GM19467 (cell line): ENCODE data around the gene DNAL4.
"Not testable (repeated sequence)": the region's sequence is repeated elsewhere in the genome, so short reads cannot be mapped to it uniquely, and the experiment has no call there.

ENCODE experiments used
- ATAC-seq: cut with Tn5 transposase; IDR thresholded peaks from one replicate; pipeline ENCODE4 v1.9.1; 2021; ENCODE audit warnings: mild to moderate bottlenecking, moderate library complexity; ENCODE audit not compliant: unreplicated experiment

DNAL4 gene

DNA sequence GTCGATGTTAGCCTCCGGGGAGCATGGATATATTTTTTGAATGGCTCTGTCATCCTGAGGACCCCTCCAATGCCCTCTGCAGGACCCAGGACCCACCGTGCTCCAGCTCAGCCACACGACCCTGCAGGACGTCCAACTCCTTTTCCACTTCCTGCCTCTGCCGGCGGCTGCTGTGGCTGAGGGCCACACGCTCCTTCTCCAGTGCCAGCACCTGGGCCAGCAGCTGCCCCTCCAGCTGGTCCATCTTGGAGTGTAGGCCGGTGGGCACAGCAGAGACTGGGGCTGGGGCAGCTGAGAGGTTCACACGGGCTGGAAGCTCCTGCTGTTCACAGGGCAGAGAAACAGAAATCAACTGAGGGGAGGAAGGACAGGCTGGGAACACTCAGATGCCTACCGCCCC, 34.2 kb upstream of the DNAL4 start:
- no peak for ATAC-seq

DNA sequence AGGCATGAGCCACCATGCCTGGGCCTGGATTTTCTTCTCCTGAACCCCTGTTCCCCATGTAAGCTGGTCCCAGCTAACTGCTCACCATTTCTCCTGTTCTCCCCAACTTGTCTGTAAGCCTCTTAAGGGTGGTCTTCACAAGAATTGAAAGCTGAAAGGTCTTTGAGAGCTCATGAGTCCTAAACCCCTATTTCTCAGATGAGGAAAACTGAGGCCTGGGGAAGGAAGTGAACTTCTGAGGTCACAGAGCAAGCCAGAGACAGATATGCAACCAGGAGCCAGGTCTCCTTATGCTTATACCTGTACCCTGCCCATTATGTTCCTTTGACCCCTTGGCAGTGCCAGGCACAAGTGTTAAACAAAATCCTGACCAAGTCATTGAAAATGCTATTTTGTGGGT, 33.6 kb upstream of the DNAL4 start:
- no peak for ATAC-seq

- ATAC-seq, result no peak
Observed at GRCh38 chr22:38826801-38827200, 32.9 kb upstream of the DNAL4 start.

DNA sequence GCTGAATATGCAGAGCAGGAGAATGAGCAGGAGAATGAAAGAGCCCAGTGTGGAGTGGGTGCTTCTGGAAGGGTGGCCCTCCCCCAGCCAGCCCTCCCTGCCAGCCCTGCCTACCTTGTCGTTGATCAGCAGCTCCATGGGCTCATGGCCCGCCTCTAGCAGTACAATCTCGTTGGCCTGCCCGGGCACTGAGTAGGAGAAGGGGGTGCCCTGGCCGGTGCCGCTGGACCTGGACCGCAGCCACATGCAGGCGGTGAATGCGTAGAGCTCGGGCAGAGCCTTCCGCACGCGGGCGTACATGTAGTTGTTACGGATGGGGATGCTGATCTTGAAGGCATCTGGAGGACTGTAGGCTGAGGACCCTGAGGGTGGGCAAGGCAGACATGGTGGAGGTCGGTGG, 32.4 kb upstream of the DNAL4 start:
- ATAC-seq, result no peak

- ATAC-seq, result no peak
Observed at GRCh38 chr22:38824585-38824984, 30.6 kb upstream of the DNAL4 start.

- ATAC-seq, result no peak
Observed at GRCh38 chr22:38823637-38824036, 29.7 kb upstream of the DNAL4 start.

DNA sequence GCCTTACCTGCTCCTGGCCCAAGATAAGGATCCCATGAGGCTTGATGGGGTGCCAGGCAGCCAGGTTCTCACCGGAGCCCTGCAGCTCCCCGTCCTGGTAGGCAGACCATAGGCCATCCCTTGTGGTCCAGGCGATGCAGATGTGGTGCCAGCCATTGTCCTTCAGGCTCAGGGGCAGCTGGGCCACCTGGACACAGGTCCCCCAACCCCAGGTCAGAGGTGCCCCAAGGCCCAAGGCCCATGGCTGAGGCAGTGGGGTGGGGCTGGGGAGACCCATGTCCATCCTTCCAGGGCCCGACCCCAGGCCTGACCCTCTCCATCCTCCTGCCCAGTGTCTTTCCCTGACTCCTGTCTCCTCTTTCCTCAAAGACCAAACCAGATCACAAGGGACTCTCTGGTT, 29.1 kb upstream of the DNAL4 start:
- no peak for ATAC-seq

GRCh38 chr22:38820020-38820419, 26.1 kb upstream of the DNAL4 start:
- ATAC-seq, result no peak

- no peak for ATAC-seq
Observed at GRCh38 chr22:38819387-38819940, 25.5 kb upstream of the DNAL4 start.

- ATAC-seq, result no peak
Observed at GRCh38 chr22:38817196-38817595, 23.3 kb upstream of the DNAL4 start.

DNA sequence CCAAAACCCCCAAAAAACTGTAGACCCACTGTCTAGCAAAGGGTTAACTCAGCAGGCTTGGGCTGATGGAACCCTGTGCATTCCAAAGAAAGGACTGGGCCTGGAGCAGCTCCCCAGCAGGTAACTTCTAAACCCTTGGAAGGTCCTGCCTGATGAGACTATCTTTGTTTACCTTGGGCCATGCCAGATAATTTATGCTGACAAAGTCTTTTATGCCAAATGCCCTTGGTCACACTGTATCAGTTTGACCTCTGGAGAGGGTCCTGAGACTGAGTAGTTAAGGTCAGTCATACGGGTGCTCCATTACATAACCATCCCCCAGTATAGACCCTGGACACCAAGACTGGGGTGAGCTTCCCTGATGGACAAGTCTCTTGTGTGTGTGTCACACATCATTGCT, 21.9 kb upstream of the DNAL4 start:
- ATAC-seq, result no peak

DNA sequence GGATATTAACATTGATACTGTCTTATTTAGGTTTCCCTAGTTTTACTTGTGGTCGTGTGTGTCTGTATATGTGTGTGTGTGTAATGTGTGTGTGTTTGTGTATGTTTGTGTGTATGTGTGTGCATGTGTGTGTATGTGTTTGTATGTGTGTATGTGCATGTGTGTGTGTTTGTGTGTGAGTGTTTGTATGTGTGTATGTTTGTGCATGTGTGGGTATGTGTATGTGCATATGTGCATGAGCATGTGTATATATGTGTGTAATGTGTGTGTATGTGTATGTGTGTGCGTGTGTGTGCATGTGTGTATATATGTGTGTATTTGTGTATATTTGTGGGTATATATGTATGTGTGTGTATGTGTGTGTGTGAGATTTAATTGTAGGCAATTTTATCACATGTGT, 17.3 kb upstream of the DNAL4 start:
- ATAC-seq, result no peak

GRCh38 chr22:38805041-38805593, 11.2 kb upstream of the DNAL4 start:
- ATAC-seq, result not testable (repeated sequence)

GRCh38 chr22:38802671-38803121, 8.8 kb upstream of the DNAL4 start:
- ATAC-seq, result no peak

- ATAC-seq, result no peak
Observed at GRCh38 chr22:38799265-38800002, 5.5 kb upstream of the DNAL4 start.

- no peak for ATAC-seq
Observed at GRCh38 chr22:38798496-38798895, 4.6 kb upstream of the DNAL4 start.

DNA sequence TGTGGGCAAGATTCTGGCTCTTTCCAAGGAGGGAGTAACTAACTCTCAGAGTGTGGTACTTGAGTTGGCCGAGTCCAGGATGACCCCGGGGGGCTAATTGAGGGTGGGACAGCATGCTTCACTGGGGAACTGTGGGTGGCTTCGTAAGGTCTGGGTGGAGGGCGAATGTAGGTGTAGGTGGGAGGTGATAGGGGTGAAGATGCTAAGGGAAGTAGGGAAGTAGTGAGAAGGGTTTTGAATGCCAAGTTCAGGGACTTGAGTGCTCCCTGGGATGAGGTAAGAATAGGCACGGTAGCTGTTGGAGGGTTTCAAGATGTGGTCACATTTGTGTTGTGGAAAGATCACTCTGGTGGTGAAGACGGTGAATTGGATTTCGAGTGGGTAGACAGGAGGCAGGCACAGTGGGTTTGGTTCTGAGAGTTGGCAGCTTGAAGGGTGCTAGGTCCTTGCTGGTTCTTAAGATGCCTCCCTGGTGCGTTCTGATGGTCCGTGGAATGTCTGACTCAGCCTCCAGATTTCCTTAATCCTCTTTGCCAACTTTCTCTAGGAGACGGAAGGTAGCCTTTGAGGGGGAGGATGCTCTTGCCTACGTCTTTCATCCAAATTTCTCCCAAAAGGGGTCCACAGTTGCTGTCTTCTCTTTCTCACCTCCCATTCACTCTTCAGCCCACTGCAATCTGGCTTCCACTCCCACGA, 2.5 kb upstream of the DNAL4 start:
- ATAC-seq, result no peak

DNA sequence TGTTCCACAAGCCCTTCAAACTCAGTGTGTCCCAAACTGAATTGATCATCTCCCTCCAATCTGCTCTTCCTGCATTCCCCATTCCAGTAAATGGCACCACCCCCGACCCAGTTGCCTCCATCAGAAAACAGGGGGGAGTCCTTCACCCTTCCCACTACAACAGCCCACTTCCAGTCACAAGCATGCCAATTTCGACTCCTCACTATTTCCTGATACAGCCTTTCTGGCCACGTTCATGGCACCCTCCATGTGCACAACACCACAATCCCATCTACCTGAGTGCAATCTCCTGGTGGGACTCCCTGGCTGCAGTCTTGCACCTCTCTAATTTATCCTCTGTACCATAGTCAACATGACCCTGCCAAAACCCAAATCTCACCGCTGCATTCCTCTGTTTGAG, 1.6 kb upstream of the DNAL4 start:
- ATAC-seq, result no peak

GRCh38 chr22:38793317-38793716, 626 bp downstream of the DNAL4 start:
- no peak for ATAC-seq

DNA sequence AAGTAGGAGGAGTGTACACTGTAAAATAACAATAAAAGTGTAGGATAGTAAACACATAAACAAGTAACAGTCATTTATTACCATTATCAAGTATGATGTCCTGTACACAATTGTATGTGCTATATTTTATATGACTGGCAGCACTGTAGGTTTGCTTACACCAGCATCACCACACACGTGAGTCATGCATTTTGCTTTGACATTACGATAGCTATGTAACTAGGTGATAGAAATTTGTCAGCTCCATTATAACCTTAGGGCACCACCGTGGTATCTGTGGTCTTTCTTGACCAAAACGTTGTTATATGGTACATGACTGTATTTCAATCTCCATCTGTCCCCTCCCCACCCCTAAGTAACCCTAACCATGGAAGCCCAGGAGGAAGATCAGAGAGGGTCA, 1.1 kb downstream of the DNAL4 start:
- ATAC-seq, result no peak

DNA sequence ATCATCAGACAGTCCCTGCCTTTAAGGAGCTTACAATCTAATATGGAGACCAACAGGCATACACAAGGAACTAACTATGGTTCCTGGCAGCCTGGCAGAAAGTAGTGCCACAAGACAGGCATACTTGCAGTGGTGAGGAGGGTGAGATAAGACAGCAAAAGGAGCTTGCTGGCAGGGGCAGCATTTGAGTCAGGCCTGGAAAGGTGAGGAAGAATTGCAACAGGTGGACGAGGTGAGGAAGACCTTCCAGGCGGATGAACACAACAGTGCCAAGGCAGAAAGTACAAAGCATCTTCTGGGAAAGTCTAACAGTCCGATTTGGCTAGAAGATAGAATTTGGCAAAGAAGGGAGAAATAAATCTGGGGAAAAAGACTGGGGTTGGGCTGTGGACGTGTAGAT, 4.3 kb downstream of the DNAL4 start:
- no peak for ATAC-seq

- no peak for ATAC-seq
Observed at GRCh38 chr22:38788846-38789245, 5.1 kb downstream of the DNAL4 start.
